ENCODE data around the gene UBA6.
"Not testable (repeated sequence)": the region's sequence is repeated elsewhere in the genome, so short reads cannot be mapped to it uniquely, and the experiment has no call there.

The UBA6 gene

DNA sequence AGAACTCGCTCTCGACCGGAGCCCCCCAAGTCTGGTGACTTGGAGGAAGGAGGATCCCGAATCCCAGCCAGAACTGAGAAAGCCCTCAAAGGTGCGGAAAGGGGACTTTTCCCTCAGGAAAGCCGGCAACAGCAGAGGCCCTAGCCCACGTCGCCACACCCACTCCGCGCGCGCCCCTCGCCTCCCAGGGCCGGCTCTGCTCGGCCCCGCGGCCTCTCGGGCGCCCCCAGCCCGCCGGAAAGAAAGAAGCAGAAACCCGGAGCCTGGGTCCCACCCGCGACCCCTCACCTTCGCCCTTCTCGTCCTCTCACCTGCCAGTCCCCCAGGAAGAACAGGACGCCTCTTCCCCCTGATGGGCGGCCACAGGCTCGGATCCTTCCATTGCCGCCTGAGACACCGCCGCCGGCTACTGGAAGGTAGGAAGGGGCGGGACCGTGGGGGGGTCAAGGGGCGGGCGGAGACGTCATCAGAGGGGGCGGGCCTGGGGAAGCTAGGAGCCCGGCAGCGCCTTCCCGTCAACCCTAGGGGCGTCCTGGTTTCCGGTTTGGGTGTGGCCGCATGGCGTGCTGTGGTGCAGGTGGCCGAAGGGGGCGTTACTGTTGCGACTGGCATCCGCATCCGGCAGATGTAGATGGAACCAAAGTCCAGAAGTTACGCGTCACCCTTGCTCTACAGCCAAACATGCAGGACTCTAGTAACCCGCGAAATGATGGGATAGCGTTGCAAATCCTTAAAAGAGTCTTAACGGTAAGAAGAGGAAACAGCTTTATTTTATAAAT lies at the start of gene UBA6:
Gene UBA6, minus strand, starts transcription at position 418 of the 779 bp plus-strand sequence. Its CDS starts 36 bp downstream, at position 382.
- Mint-ChIP-seq H3K4me1 (ENCODE audit: low read depth) (peaks cover 48% of the 10 kb centered on the region), H3K36me3 (ENCODE audit: low read depth) (peaks cover 46% of the 10 kb centered on the region), H3K27me3 (ENCODE audit: low read depth) (no peaks in the 10 kb centered on the region), H3K4me3 (peak within 1 kb of the TSS; percentile 99), H3K27ac (peak within 1 kb of the TSS; percentile 99), H3K9me3 (peaks cover 18% of the 10 kb centered on the region)
- peak; percentile 94 for DNase-seq (ENCODE audit: low spot score)

DNA sequence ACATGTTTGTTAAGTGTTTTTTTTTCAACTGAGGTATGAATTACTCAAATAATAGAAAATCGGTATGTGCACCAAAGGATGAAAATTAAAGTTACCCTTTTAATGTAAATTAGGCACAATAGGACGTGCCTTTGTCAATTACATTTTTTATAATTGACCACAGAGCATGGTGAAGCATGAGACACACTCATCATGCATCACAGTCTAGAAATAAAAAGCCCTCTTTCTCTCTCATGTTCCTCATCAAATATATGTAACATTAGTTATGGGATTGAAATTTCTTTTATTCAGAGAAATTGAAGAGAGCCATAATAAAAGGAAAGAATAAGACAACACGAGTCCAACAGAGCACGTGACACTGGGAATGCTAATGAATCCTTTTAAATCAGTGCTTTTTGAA lies 49.7 kb upstream of the UBA6 start:
- Mint-ChIP-seq H3K27ac (no peak overlapping the region), H3K4me3 (no peak overlapping the region), H3K9me3 (no peaks in the 10 kb centered on the region), H3K36me3 (ENCODE audit: low read depth) (no peaks in the 10 kb centered on the region), H3K4me1 (ENCODE audit: low read depth) (peaks cover 6% of the 10 kb centered on the region), H3K27me3 (ENCODE audit: low read depth) (no peaks in the 10 kb centered on the region)
- DNase-seq (ENCODE audit: low spot score): no peak

DNA sequence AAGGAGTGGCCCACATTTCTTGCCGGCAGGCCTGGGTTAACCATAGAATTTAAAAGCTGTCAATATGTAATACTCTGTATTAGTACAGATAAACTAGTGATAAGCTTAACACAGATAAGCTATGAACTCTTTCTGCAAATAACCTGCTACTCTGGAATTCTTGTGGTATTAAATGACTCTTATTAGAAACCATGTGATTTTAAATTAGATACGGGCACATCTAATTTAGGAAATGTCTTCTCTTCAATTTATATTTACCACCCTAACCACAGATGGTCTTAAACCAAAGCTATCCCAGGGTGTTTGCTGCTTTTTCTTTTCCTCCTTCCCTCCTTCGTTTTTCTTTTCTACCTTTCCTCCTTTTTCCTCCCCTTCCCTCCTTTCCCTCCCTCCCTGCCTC lies 48.3 kb upstream of the UBA6 start:
- no peaks in the 10 kb centered on the region for H3K9me3 Mint-ChIP-seq
- peaks cover 6% of the 10 kb centered on the region for H3K4me1 Mint-ChIP-seq (ENCODE audit: low read depth)
- DNase-seq (ENCODE audit: low spot score): no peak
- H3K4me3 Mint-ChIP-seq: no peak overlapping the region
- no peak overlapping the region for H3K27ac Mint-ChIP-seq
- H3K27me3 Mint-ChIP-seq (ENCODE audit: low read depth): no peaks in the 10 kb centered on the region
- no peaks in the 10 kb centered on the region for H3K36me3 Mint-ChIP-seq (ENCODE audit: low read depth)

DNA sequence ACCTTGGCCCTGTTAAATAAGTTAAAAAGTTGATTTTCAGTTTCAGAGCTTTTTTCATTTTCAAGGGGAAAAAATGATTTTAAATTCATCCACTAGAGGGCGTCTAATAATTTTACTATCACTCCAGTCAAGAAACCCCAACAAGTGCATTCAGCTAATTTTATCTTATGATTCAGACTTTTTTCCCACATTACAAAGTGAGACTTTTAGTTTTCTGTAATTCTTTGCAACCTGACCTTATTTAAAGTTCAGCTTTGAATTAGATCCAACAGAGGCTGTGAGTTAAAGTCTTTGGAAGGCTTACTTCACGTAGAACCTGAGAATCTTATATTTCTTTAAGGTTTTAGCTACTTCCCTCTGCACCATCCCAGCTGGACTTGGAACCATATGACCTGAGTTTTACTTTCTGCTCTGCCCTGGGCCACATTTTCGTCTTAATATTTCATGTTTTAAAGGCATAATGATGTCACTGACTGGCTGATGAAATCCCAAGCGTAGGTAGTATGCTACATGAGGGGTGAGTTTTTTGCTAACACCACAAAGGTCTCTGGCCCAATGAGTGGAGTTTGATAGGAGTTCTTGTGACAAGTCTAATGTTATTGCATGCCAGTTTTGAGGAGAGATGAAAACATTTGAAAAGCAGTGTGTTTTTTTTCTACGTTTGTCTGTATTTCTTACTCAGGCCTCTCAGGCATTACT lies 46.0 kb upstream of the UBA6 start:
- no peaks in the 10 kb centered on the region for H3K27me3 Mint-ChIP-seq (ENCODE audit: low read depth)
- no peaks in the 10 kb centered on the region for H3K9me3 Mint-ChIP-seq
- H3K4me1 Mint-ChIP-seq (ENCODE audit: low read depth): peaks cover 11% of the 10 kb centered on the region
- H3K4me3 Mint-ChIP-seq: no peak overlapping the region
- no peak for DNase-seq (ENCODE audit: low spot score)
- no peak overlapping the region for H3K27ac Mint-ChIP-seq
- H3K36me3 Mint-ChIP-seq (ENCODE audit: low read depth): peaks cover 4% of the 10 kb centered on the region

DNA sequence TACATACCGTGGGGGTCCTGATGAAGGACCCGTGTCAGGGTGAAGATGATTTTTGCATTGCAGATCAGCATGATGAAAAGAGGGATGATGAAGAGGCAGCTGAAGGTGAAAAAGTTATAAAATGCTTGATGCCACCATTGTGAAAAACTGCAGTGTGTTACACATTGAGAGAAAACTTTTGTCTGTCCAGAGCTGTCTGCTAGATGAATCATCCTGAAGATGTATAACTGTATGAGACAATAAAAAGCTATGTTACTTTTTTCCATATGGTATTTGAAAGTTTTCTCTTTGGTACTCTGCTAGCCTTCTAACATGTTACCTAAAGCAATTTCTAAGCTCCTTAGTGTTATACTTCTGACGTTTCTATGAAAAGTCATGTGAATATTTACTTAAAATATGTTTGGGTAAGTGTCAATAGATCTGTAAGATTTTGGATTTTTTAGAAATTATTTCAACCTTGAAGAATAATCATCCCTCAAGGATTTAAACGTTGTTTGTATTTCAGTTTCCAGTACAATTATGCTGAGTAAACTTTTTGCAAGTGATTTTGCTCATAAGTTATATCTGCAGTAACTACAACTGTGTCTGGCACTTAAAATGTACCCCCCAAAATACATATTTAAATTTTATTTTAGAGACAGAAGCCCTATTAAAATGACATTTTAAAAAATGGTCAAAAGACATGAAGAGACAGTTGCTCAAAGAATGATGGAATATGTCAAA lies 43.8 kb upstream of the UBA6 start:
- Mint-ChIP-seq H3K36me3 (ENCODE audit: low read depth) (peaks cover 7% of the 10 kb centered on the region), H3K4me1 (ENCODE audit: low read depth) (peaks cover 14% of the 10 kb centered on the region), H3K9me3 (no peaks in the 10 kb centered on the region), H3K27ac (no peak overlapping the region), H3K27me3 (ENCODE audit: low read depth) (no peaks in the 10 kb centered on the region), H3K4me3 (no peak overlapping the region)
- DNase-seq (ENCODE audit: low spot score): no peak

DNA sequence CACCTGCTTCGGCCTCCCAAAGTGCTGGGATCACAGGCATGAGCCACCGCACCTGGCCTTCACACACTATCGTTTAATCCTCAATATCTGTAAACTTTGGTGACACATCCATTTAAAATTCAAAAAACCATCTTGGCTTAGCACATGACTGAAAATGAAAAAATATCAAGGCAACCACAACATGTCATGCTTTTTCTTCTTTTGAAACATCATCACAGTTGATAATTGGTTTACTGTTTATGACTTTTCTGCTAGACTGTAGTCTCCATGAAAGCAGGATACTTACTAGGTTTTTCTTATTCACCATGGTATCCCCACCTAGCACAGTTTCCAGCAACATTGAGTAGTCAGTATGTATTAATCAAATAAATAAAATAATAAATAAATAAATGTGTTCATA lies 42.2 kb upstream of the UBA6 start:
- Mint-ChIP-seq H3K9me3 (no peaks in the 10 kb centered on the region), H3K4me1 (ENCODE audit: low read depth) (peaks cover 14% of the 10 kb centered on the region), H3K27ac (no peak overlapping the region), H3K4me3 (no peak overlapping the region), H3K36me3 (ENCODE audit: low read depth) (peaks cover 7% of the 10 kb centered on the region), H3K27me3 (ENCODE audit: low read depth) (no peaks in the 10 kb centered on the region)
- no peak for DNase-seq (ENCODE audit: low spot score)

DNA sequence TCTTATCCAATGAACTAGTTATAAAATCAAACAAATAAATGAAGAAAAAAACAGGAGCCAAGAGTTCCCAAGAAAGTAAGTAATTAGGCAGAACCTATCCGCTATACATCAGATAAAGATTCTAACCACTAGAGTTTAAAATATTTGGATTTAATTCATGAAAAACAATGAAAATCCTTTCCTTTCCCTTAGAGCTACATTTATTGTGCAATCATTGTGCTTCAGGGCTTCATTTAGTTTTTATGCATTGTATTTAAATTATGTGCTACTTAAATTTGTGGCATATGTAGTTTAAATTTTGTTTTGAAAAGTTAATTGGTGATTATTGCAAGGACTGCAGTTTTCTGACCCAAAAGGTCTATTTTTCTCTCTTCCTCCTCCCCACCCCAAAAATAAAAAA lies 35.3 kb upstream of the UBA6 start:
- no peak overlapping the region for H3K4me3 Mint-ChIP-seq
- peaks cover 10% of the 10 kb centered on the region for H3K36me3 Mint-ChIP-seq (ENCODE audit: low read depth)
- no peaks in the 10 kb centered on the region for H3K27me3 Mint-ChIP-seq (ENCODE audit: low read depth)
- H3K4me1 Mint-ChIP-seq (ENCODE audit: low read depth): no peaks in the 10 kb centered on the region
- no peak for DNase-seq (ENCODE audit: low spot score)
- H3K27ac Mint-ChIP-seq: no peak overlapping the region
- no peaks in the 10 kb centered on the region for H3K9me3 Mint-ChIP-seq

DNA sequence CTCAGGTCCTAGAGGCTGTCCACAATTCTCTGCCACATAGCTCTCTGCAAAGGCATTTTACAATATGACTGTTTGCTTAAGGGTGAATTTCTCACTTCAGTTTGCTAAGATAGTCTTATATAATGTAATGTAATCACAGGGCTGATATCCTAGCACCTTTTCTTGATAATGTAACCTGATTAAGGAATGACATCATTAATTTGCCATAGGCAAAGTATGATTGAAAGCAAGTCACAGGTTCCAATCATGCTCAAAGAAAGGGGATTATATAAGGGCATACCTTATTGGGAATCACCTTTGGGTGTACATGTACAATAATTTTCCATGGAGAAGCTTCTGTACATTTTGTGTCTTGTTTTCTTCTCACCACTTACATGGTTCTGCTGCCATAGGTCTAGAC lies 34.4 kb upstream of the UBA6 start:
- Mint-ChIP-seq H3K4me3 (no peak overlapping the region), H3K27ac (no peak overlapping the region), H3K9me3 (no peaks in the 10 kb centered on the region), H3K36me3 (ENCODE audit: low read depth) (peaks cover 17% of the 10 kb centered on the region), H3K4me1 (ENCODE audit: low read depth) (no peaks in the 10 kb centered on the region), H3K27me3 (ENCODE audit: low read depth) (no peaks in the 10 kb centered on the region)
- DNase-seq (ENCODE audit: low spot score): no peak

DNA sequence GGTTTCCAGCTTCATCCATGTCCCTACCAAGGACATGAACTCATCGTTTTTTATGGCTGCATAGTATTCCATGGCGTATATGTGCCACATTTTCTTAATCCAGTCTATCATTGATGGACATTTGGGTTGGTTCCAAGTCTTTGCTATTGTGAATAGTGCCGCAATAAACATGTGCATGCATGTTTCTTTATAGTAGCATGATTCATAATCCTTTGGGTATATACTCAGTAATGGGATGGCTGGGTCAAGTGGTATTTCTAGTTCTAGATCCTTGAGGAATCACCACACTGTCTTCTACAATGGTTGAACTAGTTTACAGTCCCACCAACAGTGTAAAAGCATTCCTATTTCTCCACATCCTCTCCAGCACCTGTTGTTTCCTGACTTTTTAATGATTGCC lies 29.6 kb upstream of the UBA6 start:
- DNase-seq (ENCODE audit: low spot score); H3K27ac Mint-ChIP-seq; H3K27me3 Mint-ChIP-seq (ENCODE audit: low read depth); H3K4me3 Mint-ChIP-seq: not testable (repeated sequence)
- H3K9me3 Mint-ChIP-seq: peaks cover 16% of the 10 kb centered on the region
- H3K36me3 Mint-ChIP-seq (ENCODE audit: low read depth): peaks cover 35% of the 10 kb centered on the region
- H3K4me1 Mint-ChIP-seq (ENCODE audit: low read depth): peaks cover 10% of the 10 kb centered on the region

DNA sequence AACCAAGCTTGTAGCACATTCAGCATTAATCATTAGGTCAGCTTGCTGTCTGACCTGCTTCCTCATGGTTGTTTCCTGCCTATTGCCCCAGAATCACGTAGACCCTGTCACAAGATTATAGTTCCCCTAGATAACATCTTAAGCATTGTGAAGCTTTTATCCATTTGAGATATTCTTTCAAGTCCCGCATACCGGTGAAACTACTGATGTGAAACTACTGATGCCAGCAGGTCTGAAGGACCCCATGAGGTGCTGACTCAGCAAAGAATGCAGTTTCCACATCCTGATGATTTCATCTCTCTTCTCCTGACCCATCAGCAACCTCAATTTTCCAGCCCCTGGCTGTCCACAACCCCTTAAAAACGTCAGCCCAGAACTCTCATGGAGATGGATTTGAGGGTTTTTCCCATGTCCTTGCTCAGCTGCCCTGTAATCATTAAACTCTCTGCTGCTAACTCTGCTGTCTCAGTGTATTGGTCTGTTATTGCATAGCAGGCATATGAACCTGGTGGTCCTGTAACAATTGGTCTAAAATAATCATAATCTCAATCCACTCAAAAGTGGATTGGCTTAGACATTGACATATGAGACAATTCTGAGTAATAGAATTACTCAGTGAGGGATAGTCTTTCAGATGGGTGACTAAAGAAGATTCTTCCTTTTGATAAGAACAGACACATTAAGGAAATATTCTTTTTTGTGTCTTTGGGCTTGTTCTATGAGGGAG lies 26.3 kb upstream of the UBA6 start:
- H3K36me3 Mint-ChIP-seq (ENCODE audit: low read depth): peaks cover 49% of the 10 kb centered on the region
- no peaks in the 10 kb centered on the region for H3K27me3 Mint-ChIP-seq (ENCODE audit: low read depth)
- DNase-seq (ENCODE audit: low spot score): no peak
- H3K9me3 Mint-ChIP-seq: peaks cover 16% of the 10 kb centered on the region
- peaks cover 10% of the 10 kb centered on the region for H3K4me1 Mint-ChIP-seq (ENCODE audit: low read depth)
- H3K27ac Mint-ChIP-seq: peak overlapping the region; percentile 59
- no peak overlapping the region for H3K4me3 Mint-ChIP-seq

DNA sequence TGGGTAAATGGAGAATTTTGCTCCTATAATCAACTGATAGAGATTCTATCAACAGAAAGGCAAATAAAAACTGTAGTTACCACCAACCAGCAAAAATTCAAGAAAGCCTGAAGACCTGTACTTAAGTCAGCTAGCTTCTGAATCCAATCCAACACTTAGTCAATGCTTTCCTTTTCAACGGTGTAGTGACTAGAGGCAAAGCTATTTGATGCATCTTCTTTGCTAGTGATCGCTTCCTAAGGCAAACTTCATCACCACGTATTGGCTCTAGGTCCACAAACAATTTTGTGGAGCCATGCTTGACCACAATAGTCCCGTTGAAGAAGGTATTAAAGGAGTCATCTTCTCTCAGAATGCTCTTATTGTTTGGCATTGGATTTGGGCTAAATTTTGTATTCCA lies 25.0 kb upstream of the UBA6 start:
- peaks cover 16% of the 10 kb centered on the region for H3K9me3 Mint-ChIP-seq
- H3K27ac Mint-ChIP-seq: no peak overlapping the region
- no peak for DNase-seq (ENCODE audit: low spot score)
- no peaks in the 10 kb centered on the region for H3K27me3 Mint-ChIP-seq (ENCODE audit: low read depth)
- peaks cover 50% of the 10 kb centered on the region for H3K36me3 Mint-ChIP-seq (ENCODE audit: low read depth)
- peaks cover 15% of the 10 kb centered on the region for H3K4me1 Mint-ChIP-seq (ENCODE audit: low read depth)
- H3K4me3 Mint-ChIP-seq: no peak overlapping the region

DNA sequence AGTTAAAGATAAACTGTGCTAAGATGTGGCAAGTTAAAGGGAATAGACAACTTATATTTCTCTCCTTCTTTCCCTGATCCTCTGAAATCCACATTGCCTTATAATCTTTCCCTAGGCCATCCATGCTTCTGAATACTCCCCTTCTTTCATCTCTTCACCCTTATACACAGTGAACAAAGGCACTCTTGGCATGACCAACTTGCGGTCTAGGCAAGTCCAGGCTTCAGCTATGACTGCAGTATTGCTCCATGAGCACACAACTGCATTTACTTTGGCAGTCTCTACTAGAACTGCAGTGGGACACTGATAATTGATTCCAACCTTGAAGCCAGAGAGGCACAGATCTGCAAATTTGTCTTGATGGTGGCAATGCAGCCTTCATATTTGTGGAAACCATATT lies 24.2 kb upstream of the UBA6 start:
- Mint-ChIP-seq H3K4me1 (ENCODE audit: low read depth) (peaks cover 15% of the 10 kb centered on the region), H3K4me3 (no peak overlapping the region), H3K9me3 (peaks cover 16% of the 10 kb centered on the region), H3K36me3 (ENCODE audit: low read depth) (peaks cover 49% of the 10 kb centered on the region), H3K27ac (no peak overlapping the region), H3K27me3 (ENCODE audit: low read depth) (no peaks in the 10 kb centered on the region)
- DNase-seq (ENCODE audit: low spot score): no peak

DNA sequence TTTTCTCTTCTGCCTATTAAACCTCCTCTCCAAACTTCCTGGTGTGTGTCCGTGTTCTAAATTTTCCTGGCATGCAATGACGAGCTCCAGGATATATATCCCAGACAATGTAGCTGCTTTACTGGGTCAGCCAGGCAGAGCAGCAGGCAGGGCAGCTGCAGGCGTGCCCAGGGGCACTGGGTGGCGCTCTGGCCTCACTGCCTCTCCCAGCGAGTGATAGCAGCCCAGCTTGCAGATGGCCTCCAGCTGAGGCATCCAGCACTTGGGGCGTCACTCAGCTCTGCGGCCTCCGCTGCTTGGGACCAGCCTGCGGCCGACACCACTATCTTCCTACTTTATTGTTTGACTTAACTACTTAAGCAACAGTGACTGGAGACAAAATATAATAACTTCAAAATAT lies 23.0 kb upstream of the UBA6 start:
- peaks cover 15% of the 10 kb centered on the region for H3K4me1 Mint-ChIP-seq (ENCODE audit: low read depth)
- DNase-seq (ENCODE audit: low spot score): no peak
- no peaks in the 10 kb centered on the region for H3K27me3 Mint-ChIP-seq (ENCODE audit: low read depth)
- H3K4me3 Mint-ChIP-seq: no peak overlapping the region
- H3K36me3 Mint-ChIP-seq (ENCODE audit: low read depth): peaks cover 43% of the 10 kb centered on the region
- peaks cover 16% of the 10 kb centered on the region for H3K9me3 Mint-ChIP-seq
- no peak overlapping the region for H3K27ac Mint-ChIP-seq

DNA sequence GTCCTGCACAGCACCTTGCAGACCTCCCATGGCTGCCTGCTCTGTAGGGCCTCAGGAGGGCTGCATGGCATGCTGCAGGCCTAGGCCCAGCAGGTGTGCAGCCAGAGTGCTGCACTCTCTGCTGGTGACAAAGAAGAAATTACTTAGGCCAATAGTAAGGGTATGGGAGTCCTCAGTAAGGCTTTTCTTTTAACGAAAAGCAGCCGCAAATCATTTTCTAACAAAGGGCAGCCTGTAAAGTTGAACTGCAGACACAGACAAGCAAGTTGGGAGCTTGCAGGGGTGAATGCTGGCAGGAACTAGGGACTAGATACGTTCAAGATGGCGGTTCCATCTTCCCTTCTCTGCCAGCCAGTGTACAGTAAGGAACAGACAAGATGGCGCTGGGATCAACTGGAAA lies 22.4 kb upstream of the UBA6 start:
- Mint-ChIP-seq H3K36me3 (ENCODE audit: low read depth) (peaks cover 41% of the 10 kb centered on the region), H3K4me3 (no peak overlapping the region), H3K27me3 (ENCODE audit: low read depth) (no peaks in the 10 kb centered on the region), H3K27ac (no peak overlapping the region), H3K4me1 (ENCODE audit: low read depth) (peaks cover 15% of the 10 kb centered on the region), H3K9me3 (peaks cover 16% of the 10 kb centered on the region)
- DNase-seq (ENCODE audit: low spot score): no peak
